ENCODE data around the gene LRP1B.

DNA sequence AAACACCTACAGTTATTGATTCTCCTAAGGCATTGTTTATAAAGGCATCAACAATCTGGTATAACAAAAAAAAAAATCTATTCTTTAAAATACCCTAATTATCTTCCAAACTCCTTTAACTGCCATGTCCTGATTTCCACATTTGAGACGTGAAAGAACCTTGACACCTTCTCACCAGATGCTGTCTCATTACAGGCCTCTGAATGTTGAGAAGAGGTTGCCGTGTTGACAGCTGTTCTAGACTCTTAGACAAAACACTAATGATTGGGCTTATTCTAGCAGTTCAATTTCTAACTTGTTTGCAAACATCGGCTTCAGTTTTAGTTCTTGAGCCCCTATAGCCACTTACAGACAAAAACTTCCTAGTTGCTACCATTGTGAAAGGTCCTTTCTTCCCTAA, 988.8 kb downstream of the LRP1B start:
- no peak for TF ChIP-seq EZH2phosphoT487 (IDR thresholded peaks at IDR 0.05; ENCODE audit: borderline replicate concordance)
- TF ChIP-seq, protein P1, sequence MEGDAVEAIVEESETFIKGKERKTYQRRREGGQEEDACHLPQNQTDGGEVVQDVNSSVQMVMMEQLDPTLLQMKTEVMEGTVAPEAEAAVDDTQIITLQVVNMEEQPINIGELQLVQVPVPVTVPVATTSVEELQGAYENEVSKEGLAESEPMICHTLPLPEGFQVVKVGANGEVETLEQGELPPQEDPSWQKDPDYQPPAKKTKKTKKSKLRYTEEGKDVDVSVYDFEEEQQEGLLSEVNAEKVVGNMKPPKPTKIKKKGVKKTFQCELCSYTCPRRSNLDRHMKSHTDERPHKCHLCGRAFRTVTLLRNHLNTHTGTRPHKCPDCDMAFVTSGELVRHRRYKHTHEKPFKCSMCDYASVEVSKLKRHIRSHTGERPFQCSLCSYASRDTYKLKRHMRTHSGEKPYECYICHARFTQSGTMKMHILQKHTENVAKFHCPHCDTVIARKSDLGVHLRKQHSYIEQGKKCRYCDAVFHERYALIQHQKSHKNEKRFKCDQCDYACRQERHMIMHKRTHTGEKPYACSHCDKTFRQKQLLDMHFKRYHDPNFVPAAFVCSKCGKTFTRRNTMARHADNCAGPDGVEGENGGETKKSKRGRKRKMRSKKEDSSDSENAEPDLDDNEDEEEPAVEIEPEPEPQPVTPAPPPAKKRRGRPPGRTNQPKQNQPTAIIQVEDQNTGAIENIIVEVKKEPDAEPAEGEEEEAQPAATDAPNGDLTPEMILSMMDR (conservative IDR thresholded peaks at IDR 0.05; ENCODE audit: low read length): no peak
